GOT3 (cell line): ENCODE measurements around the gene OR2V2.
"Not testable (repeated sequence)": the region's sequence is repeated elsewhere in the genome, so short reads cannot be mapped to it uniquely, and the experiment has no call there.

ENCODE experiments used
- DNase-seq: peaks from one replicate; lab custom pipeline; 2025; ENCODE audit warnings: mixed read lengths; lab: John Stamatoyannopoulos, UW

The OR2V2 gene

DNA sequence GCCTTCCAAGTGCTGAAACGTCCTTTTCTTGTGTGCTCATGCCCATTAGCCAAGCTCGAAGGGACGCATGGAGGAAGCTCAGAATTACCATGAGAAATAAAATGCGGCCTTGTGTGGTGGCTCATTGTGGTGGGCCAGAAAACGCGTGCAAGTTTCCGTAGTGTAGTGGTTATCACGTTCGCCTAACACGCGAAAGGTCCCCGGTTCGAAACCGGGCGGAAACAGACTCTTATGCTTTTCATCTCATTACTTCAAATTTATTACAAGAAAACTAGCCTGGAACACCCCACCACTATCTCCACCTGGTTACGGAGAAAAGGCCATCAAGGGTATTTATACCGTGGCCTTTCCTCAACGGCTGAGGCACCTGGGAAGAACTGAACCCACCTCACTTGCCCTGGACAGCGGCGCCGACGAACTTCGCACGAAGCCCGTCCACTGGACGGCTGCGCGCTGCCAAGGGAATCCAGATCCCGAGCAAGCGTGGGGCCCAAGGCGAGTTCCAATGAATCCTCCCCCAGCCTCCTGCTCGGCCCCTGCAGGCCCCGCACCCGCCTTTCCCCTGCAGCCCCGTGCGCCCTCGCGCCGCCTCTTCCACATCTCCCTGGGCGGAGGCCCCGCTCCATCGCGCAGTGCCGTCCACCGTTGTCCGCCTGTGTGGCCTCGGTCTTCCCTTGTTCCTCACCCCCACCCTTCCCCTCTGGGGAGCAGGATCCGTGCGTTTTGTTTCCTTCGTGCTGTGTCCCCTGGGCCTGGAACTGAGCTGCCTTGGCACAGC is 22.3 kb downstream of the OR2V2 start:
- DNase-seq: not testable (repeated sequence)

DNA sequence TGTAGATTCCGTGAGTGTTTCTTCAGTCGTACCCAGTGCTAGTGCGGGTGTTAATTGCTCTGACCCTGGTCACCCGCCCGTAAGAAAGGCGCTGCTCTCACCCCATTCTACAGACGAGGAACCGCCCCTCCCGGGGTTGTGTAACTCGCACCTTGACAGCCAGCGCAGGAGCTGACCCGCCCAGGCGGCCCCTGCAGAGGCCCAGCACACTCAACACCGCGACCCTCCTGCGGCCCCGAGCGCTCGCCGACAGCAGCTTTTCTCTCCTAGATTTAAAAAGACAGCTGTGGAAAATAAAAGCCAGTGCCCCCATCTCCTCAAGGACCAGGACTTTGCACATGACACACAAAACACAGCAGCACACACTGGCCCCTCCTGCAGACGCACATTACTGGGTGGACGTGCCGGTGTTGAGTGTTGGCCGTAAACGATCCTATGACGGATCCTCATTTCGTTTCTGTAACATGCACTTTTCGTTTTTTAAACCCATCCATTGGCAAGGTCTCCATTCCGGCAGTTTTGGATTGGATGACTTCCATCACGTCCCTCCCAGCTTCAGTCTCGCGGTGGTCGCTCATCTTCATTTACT is 22.9 kb downstream of the OR2V2 start:
- no peak for DNase-seq

- DNase-seq: no peak
These were observed 23.6 kb downstream of the OR2V2 start for GRCh38 chr5:181170996-181171395.

DNA sequence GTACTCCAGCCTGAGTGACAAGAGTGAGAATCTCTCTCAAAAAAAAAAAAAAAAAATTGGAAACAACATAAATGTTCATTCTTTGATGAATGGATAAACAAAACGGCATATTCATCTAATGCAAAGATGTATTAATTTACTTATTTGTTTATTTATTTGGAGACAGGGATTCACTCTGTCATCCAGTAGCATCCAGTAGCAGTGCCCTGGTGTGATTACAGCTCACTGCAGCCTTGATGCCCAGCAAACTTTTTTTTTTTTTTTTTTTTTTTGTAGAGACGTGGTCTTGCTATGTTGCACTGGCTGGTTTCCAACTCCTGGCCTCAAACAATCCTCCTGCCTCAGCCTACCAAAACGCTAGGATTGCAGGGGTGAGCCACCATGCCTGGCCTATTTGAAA is 24.4 kb downstream of the OR2V2 start:
- DNase-seq: no peak

- no peak for DNase-seq
These were observed 25.6 kb downstream of the OR2V2 start for GRCh38 chr5:181173027-181173419.

GRCh38 chr5:181173420-181174342 is 26.3 kb downstream of the OR2V2 start:
- no peak for DNase-seq

- DNase-seq: no peak
These were observed 29.0 kb downstream of the OR2V2 start for GRCh38 chr5:181176254-181176952.

DNA sequence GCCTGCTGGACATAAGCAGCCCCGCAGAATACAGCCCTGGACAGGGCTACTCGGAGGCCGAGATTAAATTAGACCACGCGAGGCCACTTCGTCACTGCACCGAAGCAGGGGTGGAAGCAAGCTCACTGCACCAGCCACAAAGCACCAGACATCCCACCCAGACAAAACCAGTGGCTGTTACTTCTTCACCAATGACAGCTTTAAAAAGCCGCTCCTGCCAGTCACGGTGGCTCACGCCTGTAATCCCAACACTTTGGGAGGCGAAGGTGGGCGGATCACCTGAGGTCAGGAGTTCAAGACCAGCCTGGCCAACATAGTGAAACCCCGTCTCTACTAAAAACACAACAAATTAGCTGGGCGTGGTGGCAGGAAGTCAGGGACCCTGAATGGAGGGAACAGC is 30.2 kb downstream of the OR2V2 start:
- DNase-seq: not testable (repeated sequence)

- no peak for DNase-seq
These were observed 34.5 kb downstream of the OR2V2 start for GRCh38 chr5:181181650-181182565.

GRCh38 chr5:181182651-181183050 is 35.3 kb downstream of the OR2V2 start:
- DNase-seq: no peak

- no peak for DNase-seq
These were observed 37.4 kb downstream of the OR2V2 start for GRCh38 chr5:181184845-181185216.

- no peak for DNase-seq
These were observed 38.2 kb downstream of the OR2V2 start for GRCh38 chr5:181185560-181185959.

DNA sequence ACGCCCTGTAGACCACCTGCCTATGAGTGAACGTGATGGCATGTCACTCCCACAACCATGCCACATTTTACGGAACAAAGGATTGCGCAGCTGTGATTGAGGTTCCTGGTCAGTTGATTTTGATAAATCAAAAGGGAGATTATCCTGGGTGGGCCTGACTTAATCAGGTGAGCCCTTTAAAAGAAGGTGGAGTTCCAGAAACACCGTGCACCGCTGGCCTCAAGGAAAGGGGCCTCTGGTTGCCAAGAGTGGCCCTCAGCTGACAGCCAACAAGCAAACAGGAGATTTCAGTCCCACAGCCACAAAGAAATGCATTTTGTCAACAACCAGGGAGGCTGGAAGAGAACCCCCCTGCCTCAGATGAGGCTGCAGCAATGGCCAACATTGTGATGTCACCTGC is 38.6 kb downstream of the OR2V2 start:
- no peak for DNase-seq

GRCh38 chr5:181186986-181187499 is 39.7 kb downstream of the OR2V2 start:
- no peak for DNase-seq

- no peak for DNase-seq
These were observed 40.3 kb downstream of the OR2V2 start for GRCh38 chr5:181187500-181188213.

DNA sequence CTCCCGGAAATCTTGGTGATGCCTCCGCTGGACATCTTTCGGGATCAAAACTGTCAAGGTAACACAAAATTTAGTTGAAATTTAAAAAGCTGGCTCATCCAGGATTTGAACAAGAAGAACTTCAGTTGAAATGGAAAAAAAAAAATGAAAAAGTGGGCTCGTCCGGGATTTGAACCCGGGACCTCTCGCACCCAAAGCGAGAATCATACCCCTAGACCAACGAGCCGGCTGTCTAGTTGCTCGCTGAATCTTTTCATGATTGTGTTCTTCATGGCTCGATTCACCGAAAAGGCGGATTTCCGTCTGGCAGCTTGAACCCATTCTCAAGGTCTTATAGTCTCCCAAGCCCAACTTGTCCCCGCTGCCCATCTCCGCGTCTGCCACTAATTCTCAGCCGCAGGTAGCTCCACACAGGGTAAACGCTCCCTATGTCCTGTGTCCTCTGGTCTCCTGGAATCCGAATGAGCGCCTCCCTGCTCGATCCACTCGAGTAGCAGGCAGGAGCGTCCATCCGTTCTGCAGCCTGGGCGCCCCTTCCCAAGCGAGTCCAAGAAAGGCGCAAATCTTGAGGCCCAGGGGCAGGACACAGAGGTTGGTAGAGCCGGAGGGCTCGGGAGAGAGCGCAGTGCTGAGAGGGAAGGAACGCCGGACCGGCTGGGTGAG is 41.4 kb downstream of the OR2V2 start:
- DNase-seq: no peak

DNA sequence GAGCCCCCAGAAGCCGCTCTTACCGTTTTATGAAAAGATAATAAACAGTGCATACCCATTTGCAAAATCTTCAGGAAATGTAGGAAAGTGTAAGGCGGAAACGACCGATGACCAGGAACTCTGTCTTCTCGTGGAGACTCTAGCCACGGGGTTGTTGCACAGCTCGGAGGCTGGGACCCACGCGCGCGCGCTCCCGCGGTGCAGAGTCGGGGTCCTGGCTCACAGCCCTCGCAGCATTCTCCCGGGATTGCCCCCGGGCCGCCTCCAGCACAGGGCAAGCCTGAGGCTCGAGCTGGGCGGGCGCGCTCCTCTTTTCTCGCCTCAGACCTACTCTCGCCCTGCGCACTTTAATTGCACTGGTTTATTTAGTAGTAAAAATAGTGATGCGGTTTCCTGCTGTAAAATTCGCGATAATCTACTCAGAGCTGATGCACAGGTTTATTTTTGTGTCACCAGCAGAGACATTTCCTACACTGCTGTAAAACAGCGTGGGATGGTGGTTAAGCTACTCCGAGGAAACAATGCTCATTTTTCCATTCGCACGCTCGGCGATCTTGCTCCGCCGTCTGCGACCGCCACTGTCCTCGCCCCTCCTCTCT is 42.1 kb downstream of the OR2V2 start:
- no peak for DNase-seq

DNA sequence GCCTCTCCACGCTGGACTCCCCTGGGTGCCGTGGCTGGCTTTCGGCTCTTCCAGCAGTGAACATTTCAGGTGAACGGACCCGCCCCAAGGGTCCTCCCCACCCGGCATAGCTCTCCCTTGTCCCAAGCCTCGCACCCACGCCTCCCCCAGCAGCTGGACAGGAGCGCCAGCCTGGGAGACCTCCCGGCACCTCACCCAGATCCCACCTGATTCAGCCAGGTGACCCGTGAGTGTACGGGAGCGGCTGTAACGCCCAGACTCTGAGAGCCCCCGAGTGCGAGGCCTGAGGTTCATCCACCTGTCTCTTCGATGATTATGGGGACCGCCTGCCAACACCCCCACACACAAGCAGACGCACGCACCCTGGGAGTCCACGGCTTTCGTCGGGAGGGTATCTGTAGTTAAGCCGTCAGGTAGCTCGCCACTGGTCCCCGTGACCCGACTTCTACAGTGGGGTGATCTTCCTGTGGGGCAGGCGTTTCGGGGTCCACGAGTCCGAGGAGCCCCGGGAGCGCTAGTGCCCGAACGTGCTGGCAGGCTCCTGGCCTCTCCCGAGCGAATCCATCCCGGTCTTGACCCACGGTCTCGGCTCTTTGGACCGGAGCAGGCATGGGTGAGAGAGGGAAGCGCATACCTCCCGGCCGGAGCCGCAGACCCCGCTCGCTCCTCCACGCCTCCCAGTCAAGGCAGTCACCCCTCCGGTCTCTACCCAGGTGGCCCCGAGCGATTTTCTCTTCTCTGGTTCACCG is 42.8 kb downstream of the OR2V2 start:
- DNase-seq: no peak
